ENCODE results near the gene PER1.

DNA sequence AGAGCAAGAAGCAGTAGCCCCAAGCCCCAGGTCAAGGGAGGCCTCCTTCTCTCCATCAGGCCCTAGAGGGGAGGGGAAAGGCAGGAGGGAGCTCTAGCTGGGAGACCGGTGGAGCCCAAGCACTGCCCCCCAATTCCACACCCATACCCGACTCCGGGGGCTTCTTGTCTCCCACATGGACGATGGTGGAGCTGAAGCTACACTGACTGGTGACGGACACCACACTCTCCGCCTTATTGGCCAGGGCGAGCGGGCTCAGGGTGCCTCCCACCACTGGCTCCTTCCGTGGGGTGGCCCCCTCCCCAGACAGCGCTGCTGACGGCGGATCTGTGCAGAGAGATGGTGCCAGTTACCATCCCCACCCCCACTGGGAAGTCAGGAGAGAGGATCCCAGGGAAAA, 6.4 kb downstream of the PER1 start:
- TF ChIP-seq, protein P1, sequence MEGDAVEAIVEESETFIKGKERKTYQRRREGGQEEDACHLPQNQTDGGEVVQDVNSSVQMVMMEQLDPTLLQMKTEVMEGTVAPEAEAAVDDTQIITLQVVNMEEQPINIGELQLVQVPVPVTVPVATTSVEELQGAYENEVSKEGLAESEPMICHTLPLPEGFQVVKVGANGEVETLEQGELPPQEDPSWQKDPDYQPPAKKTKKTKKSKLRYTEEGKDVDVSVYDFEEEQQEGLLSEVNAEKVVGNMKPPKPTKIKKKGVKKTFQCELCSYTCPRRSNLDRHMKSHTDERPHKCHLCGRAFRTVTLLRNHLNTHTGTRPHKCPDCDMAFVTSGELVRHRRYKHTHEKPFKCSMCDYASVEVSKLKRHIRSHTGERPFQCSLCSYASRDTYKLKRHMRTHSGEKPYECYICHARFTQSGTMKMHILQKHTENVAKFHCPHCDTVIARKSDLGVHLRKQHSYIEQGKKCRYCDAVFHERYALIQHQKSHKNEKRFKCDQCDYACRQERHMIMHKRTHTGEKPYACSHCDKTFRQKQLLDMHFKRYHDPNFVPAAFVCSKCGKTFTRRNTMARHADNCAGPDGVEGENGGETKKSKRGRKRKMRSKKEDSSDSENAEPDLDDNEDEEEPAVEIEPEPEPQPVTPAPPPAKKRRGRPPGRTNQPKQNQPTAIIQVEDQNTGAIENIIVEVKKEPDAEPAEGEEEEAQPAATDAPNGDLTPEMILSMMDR (IDR thresholded peaks at IDR 0.05), result no peak
- no peak for TF ChIP-seq POLR2A (IDR thresholded peaks at IDR 0.05)
